ENCODE measurements around the gene FNBP1.

Gene FNBP1

DNA sequence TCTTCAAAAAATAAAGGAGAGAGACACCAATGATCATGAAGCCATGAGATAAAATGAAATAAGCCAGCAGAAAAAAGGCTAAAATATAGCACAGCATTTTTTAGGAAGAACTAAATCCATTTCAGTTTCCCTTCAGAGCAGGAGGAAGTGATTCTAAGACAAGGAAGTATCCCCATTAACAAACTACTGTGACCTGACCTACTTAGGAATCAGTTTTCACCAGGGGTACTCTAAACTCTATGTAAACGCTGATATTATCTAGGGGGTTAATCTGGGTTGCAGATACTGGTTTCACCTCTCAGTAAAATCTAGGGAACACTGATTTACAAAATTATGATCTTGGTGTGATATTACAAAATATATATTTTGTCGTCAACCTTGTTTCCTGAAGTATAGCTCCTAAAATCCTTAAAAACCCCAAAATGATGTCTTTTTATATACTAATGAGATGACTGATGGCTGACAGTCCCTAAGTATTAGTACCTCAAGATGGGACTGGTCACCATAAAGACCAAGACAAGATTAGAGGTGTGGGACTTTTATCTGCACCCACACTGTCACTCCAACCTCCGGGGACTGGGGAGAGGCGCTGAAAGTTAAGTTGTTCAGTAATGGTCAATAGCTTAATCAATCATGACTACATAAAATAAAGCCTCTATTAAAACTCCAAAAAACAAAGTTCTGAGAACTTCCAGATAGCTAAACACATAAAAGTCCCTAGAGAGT is 2.9 kb upstream of the FNBP1 start:
- in situ Hi-C loops (cut with MboI; ENCODE audit: low sequenced_read_pairs): no loop called here

DNA sequence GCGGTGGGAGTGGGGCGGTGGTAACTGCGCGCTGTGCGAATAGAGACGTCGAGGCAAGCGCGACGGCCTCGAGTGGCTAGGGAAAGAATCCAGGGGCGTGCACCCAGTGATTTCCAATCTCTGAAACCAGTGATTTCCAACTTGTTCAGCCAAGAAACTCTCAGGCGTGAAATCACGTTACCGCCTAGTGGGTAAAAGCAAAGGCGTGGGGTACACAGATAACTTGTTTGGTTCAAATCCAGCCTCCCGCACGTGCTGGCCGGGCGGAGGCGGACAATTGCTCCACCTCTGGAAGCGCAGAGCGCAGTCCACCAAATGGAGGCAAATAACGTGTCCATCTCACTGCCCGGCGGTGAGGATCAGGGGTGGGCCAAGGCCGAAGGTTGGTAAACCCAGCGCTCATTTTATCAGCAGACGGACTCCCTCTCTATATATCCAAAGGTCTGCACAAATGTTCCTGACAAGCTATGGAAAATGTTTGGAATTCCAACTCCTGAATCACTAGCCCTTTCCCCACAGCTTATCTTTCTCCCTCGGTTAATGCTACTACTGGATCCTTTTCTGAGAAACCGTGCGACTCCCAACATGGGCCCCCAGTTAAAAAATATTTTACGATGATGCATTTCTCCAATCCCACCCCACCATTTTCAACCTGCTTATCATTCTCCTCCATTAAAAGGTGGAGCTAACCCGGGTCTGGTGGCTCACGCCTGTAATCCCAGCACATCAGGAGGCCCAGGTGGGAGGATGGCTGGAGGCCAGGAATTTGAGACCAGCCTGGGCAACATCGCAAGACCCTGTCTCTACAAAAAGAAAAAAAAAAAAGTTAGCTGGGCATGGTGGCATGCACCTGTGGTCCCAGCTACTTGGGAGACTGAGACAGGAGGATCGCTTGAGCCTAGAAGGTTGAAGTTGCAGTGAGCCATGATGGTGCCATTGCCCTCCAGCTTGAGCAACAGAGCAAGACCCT is 950 bp upstream of the FNBP1 start:
- in situ Hi-C loops (cut with MboI; ENCODE audit: low sequenced_read_pairs): no loop called here

DNA sequence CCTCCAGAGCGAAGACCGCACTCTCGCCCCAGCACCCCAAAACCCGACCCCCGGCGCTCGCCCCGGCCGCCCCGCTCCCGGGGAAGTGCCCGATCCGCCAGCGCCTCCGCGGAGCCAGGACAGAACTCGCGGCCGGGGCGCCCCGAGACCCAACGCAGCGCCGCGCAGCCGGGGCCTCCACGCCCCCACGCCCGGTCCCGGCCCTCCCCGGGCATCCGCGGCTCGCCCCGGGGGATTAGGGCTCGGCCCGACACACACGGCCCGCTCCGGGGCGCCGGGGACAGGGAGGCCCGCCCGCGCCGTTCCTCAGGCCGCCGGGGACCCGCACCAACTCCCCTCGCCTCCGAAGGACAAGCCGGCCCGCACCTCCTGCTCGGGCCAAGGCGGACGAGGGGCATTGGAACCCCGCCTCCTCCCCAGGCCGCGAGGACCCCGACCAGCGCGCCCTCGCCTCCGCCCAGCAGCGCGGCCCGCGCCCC is 544 bp downstream of the FNBP1 start:
- in situ Hi-C loops (cut with MboI; ENCODE audit: low sequenced_read_pairs): no loop called here

DNA sequence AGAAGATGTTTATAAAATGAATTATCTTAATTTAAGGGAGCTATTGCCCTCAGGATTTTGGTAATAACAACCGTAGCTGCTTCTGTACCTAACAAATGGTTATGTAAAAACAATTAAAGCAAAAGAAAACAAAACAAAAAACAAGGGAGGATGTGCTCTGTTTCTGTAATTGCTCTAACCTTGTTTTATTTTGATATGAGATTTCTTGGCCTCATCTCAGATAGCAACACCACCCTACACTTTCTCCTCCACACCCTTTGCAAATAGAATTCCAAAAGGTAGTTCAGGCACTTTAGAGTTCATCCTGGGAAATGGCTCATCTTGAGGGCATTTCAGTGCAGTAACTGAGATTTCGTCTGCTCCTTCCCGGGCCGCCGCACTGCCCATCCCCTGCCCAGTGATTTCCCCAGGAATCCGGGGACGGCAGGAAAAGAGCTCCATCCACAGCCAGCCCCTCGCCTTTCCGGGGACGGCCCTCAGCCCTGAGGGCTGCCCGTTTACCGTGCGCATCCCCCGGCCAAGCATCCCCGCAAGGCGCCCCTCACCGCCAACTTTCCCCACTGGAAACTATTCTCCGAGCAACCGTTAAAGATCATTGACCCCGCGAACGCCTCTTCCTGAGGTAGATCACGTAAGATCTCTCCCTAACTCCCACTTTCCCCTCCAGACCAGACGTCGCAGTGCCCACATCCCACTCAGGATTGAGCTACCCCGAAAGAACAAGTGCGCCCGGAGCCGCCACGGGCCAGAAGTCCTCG is 1.2 kb downstream of the FNBP1 start:
- in situ Hi-C loops (cut with MboI; ENCODE audit: low sequenced_read_pairs): no loop called here

DNA sequence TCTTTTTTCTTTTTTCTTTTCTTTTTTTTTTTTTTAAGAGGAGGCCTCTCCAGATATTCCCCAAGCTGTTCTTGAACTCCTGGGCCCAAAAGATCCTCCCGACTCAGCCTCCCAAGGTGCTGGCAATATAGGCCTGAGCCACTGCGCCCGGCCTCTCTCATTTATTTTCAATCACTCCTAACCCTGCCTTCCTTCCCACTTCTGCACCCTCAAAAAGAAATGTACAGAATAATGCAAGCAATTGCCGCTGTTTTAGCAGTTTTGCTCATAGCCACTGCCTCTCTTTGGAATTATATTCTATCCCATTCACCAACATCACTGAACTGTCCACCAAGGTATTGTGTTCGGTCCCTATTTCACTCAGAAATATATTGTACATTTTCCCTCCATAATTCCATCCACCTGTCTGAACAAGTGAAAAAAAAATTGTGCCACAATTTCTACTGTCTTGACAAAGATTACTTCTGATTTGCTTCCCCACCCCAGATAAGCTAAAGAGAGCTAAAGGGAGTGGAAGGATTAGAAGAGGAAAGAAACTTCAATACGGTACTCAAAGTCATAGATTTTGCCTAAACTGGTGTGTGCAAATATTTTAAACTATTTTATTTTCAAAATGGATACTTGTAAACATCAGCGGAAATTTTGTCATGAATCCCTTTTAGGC is 1.9 kb downstream of the FNBP1 start:
- in situ Hi-C loops (cut with MboI; ENCODE audit: low sequenced_read_pairs): no loop called here

DNA sequence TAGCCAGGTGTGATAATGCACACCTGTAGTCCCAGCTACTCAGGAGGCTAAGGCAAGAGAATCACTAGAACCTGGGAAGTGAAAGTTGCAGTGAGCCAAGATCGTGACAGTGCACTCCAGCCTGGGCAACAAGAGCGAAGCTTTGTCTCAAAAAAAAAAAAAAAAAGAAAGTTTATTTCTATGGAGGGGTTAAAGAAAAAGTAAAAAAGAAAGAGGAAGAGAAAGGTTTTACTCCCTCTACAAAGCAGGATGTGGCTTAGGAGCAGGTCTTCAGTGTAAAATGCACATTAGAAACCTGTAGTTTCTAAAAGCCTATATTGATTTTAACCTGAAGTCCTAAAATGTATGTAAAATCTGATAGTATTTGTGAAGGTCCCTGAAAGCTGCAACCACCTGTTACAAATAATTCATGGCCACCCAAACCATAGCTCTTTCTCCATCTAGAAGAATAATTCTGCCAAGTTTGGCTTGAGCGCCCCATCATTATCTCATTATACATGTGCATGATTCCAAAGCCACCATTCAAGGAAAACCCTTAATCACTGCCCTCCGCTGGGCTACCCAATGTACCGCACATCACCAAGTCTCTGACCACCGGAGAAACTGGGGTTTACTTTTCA is 3.4 kb downstream of the FNBP1 start:
- in situ Hi-C loops (cut with MboI; ENCODE audit: low sequenced_read_pairs): no loop called here

DNA sequence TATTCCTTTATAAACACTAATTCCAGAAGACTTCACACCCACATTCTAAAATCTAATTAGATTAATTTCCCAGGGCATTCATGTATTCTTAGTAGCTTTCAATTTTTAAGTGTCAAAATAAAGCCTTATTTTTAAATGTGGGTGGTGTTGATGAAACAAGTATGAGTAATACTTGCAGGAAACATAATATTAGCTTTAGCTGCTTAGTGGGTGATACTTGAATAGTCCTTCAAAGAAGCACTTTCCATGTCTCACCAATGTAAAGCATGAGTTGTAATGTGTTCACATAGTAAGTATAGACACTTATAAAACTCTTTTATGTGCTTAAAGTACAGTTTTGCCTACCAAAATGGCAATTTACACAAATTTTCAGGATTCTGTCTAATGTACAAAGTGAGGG is 6.9 kb downstream of the FNBP1 start:
- in situ Hi-C loops (cut with MboI; ENCODE audit: low sequenced_read_pairs): no loop called here

DNA sequence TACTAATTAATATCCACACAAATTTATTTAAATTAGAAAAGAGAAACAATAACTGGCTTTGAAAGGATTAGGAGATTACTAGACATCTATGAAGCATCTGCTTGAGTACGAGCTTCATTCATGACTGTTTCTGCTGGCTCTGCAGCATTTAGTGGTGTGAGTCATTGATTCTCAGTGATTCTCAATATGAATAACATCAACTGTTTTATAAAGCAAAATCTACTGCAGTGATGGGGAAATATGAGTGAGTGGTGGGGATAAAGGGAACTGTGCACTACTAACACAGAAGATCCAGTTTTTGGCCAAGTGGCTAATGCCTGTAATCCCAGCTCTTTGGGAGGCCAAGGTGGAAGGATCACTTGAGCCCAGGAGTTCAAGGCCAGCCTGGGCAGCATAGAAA is 8.4 kb downstream of the FNBP1 start:
- in situ Hi-C loops (cut with MboI; ENCODE audit: low sequenced_read_pairs): no loop called here

DNA sequence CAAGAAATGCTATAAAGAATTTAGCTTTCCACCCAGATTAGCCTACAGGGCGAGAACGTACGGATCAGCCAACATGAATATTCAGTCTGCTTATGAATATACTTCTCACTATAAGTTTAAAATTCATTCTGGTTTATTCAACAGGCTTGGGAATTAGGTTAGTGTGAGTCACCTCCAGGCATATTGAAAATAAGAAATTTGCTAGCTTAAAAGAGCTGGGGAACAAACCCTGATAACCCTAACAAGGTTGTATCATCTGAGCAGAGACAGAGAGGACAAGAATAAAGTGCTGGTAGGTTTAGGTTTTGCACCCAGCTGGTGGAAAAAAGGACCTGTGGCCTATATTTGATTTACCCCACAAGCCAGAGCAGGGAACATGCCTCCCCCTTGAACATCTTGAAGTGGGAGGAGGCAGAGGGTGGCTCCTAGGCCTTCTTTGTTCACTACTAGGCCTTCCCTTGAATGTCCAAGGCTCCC is 12.3 kb downstream of the FNBP1 start:
- in situ Hi-C loops (cut with MboI; ENCODE audit: low sequenced_read_pairs): no loop called here

DNA sequence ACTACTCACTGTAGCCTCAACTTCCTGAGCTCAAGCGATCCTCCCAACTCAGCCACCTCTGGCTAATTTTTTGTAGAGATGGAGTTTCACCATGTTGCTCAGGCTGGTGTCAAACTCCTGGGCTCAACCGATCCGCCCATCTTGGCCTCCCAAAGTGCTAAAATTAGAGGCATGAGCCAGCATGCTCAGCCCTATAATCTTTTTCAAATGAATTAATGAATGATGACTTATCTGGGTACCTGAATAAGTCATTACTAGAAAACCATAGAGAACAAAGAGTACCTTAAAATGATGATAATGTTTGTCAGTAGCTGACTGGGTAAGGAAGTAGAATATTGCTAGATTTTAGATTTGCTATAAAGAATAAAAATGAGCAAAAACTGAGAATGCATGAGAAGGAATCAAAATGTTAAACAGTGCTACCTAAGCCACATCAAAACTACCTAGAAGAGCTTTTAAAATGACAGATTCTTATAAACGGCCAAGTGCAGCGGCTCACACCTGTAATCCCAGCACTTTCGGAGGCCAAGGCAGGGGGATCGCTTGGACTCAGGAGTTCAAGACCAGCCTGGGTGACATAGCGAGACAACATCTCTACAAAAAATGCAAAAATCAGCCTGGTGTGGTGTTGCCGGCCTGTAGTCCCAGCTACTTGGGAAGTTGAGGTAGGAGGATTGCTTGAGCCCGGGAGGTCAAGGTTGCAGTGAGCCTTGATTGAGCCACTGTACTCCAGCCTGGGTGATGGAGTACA is 13.6 kb downstream of the FNBP1 start:
- in situ Hi-C loops (cut with MboI; ENCODE audit: low sequenced_read_pairs): no loop called here

DNA sequence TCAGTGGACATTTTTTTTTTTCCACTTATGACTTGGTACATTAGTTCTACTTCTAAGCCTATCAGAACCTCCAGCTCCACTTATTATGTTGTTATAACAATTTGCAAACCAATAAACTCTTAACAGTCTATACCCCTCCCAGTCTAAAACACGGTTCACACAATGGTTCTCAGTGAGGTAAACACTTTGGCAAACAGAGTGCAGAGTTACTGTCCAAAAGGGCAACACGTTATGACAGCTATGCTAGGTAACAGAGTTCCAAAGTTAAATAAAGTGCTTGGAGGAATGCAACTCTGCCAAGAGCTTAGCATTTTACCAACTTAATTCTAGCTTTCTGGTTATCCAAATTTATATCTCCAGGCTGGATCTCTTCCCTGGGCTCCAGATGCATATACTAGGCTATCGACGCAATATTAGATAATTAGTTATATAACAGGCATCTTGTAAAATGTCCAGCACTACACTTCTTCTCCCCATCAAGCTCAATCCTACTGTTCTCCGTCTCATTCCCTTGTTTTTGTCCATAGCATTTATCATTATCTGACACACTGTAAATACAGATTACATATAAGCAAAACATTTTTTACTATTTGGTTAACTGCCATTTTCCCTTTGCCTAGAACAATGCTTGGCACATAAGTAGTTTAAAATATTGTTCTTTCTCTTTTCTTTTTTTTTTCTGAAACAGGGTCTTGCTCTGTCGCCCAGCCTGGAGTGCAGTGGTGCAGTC is 14.3 kb downstream of the FNBP1 start:
- in situ Hi-C loops (cut with MboI; ENCODE audit: low sequenced_read_pairs): no loop called here

DNA sequence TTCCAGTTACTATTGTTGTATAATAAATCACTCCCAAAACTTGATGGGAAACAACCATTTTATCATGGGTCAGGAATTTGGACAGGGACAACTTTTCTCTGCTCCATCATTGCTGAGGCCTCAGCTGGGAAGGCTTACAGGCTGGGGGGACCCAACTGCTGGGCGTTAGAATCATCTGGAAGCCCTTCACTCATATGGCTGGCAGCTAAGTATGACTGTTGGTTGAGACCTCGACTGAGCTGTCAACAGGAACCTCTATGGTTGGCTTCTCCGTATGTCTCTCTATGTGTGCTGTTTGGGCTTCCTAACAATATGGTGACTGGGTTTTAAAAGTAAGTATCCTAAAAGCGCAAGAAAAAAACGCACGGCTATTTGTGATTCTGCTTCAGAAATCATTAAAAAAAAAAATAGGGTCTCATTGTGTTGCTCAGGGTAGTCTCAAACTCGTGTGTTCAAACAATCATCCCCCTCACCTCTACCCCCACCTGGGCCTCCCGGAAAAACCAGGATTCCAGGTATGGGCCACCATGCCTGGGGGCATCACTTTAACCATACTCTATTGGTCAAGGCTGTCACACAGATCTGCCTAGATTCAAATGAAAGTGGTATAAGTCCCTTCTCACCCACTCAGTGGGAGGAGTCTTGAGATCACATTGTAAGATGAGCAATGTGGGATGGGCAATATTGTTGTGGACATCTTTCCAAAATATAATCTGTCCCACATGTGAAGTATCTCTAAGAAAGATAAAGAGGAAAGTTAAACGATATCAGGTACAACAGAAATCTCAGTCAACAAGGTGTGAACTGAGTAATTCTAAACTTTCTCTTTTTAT is 15.2 kb downstream of the FNBP1 start:
- in situ Hi-C loops (cut with MboI; ENCODE audit: low sequenced_read_pairs): no loop called here

DNA sequence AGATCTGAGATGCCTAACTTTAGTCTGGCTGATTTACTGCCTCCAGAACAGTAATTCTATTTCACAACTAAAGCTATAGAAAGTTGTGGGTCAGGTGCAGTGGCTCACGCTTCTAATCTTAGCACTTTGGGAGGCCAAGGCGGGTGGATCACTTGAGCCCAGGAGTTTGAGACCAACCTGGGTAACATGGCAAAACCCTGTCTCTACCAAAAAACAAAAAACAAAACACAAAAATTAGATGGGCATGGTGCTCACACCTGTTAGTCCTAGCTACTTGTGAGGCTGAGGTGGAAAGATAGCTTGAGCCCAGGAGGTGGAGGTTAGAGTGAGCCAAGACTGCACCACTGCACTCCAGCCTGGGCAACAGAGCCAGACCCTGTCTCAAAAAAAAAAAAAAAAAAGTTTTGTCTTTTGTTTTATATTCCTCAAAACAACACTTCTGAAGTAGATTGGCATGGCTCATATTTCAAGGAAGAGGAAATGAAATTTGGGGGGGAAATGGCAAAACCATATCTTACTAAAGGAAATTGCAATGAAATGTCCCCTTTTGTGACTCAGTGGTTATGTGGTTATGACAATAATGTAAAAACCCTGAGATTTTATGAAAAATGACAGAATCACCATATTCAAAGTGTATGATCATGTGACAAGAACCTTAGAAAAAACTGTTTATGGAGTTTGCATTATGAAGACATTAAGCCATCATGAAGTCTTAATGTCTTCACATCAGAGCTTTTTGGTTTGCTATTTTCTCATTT is 16.2 kb downstream of the FNBP1 start:
- in situ Hi-C loops (cut with MboI; ENCODE audit: low sequenced_read_pairs): no loop called here

DNA sequence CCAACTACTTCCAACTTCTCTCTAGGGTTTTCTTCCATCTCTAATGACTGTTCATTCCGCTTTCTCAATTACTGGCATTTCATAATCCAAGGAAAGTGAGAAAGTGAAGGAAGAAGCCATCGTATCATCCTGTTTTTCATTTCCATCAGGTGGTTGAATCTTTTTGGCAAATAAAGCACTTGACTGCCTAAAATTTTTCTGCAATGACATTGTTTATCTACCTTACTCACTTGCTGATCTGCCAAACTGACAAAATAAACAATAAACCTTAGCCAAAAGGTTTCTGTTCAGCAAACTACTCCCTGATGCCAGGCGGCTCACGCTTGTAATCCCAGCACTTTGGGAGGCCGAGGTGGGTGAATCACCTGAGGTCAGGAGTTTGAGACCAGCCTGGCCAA is 18.4 kb downstream of the FNBP1 start:
- in situ Hi-C loops (cut with MboI; ENCODE audit: low sequenced_read_pairs): no loop called here

DNA sequence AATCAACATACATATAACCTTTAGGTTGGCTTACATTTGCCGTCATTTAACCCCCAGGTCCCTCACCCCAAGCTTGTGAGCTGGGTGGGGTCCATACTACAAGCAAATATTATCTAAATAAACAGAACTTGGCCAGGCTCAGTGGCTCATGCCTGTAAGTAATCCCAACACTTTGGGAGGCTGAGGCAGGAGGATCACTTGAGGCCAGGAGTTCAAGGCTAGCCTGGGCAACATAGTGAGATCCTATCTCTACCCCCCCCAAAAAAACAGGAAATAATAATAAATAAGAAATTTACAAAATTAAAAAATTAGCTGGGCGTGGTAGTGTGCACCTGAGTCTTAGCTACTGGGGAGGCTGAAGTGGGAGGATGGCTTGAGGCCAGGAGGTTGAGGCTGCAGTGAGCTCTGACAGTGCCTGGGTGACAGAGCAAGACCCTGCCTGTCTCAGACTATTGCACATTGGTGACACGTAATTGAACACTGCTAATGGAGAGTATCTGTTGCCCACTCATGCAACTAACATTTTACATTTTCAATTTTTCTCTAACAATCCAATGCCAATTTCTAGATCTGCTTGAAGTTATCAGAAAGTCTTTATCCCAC is 18.9 kb downstream of the FNBP1 start:
- in situ Hi-C loops (cut with MboI; ENCODE audit: low sequenced_read_pairs): no loop called here

DNA sequence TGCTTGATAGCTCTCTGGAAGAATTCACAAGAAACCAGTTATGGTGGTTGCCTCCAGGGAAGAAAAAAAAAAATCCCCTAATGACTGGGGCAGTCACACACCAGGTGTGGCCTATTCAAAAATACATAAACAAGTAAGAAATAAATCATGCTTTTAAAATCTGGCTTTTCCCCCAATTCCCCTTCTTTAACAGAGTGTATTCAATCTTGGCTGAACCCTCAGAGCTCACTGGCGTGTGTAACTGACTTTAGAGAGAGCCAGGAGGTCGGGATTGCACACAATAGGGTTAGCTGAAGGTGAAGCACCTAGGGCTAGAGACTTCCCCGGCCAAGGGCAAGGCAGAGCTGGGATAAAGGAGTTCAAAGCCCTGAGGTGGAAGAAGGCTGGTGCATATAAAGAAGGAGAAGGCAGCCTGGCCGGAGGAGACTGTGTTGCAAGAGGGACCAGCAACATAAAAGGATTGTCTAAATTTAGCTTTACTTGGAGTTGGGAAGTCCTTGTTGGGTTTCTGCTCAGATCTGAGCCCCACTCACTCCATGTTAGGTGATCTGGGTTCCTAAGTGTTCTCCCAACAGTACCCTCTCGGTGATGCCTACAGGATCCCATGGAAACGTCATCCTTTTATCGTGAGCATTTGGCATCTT is 19.7 kb downstream of the FNBP1 start:
- in situ Hi-C loops (cut with MboI; ENCODE audit: low sequenced_read_pairs): no loop called here
